ENCODE results near the gene CIDEA.

The CIDEA gene

DNA sequence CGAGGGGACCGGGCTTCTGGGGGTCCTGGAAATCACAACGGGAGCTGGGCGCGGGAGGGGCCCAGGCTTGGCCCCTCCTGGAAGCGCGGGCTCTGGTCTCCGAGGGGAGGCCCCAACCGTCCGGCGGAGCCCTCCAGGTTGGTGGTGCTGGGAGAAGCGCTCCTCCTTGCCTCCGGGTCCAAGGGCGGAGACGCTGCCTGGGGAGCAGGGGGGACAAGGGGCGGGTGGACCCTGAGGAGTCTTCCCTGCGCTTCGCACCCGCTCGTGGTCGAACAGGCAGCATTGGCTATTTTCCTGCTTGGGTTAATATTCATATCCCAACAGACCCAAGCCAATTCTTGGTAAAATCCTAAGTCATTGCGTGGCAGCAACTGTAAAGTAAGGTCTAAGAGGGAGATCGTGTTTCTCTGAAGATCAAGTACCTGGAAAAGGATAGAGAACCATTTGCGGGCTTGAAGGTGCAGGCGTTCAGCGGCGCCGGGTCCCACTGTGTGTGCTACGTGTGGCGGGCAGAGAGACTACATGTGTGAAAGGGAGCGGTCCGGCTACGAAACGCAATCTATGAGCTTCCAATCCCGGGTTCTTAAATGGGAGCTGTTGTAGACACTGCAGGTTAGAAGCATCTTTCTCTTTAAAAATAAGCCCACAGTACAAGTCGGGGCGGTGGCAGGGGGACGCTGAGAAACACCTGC lies 805 bp downstream of the CIDEA start:
- H3K27ac ChIP-seq (ENCODE audit: low read length) = no peak overlapping the region
- H3K4me1 ChIP-seq (ENCODE audit: control insufficient read depth, insufficient read depth, low read length) = peaks cover 8% of the 10 kb centered on the region; the same call in 1 of the 2 replicates
- no peak for DNase-seq (ENCODE audit: low read depth, low spot score)
- H3K9me3 ChIP-seq (ENCODE audit: control insufficient read depth, insufficient read depth, low read length) = no peaks in the 10 kb centered on the region
- H3K4me3 ChIP-seq (ENCODE audit: low read length) = peak overlapping the region; percentile 47
- no peaks in the 10 kb centered on the region for H3K36me3 ChIP-seq (ENCODE audit: control insufficient read depth, insufficient read depth, low read length)
- H3K27me3 ChIP-seq (ENCODE audit: control insufficient read depth, insufficient read depth, low read length) = peaks cover 35% of the 10 kb centered on the region
- WGBS (ENCODE audit: insufficient coverage, insufficient read length) = no CpG with 5 or more reads among the region's 38 CpGs

DNA sequence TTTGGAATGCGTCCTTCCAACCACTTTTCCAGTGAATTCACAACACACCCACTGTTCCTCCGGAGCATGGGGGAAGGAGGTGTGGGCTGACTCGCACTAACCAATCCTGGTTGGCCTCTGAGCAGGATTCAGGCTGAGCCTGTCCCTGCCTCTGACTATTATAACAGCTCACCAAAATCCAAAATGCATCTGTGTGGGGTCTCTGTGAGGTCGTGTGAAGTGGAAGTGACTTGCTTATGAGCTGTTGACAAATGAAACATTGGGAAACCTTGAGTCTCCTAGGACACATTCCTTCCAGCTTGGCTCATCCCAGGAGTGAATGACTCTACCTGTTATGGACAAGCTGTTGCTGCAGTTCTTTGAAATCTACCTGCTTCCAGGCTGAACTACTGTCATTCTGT lies 1.5 kb downstream of the CIDEA start:
- Histone ChIP-seq H3K36me3 (ENCODE audit: control insufficient read depth, insufficient read depth, low read length) (no peaks in the 10 kb centered on the region), H3K4me3 (ENCODE audit: low read length) (no peak overlapping the region), H3K4me1 (ENCODE audit: control insufficient read depth, insufficient read depth, low read length) (peaks cover 8% of the 10 kb centered on the region; the same call in 1 of the 2 replicates), H3K27ac (ENCODE audit: low read length) (no peak overlapping the region), H3K9me3 (ENCODE audit: control insufficient read depth, insufficient read depth, low read length) (no peaks in the 10 kb centered on the region), H3K27me3 (ENCODE audit: control insufficient read depth, insufficient read depth, low read length) (peaks cover 35% of the 10 kb centered on the region)
- WGBS (ENCODE audit: insufficient coverage, insufficient read length) = no CpG with 5 or more reads among the region's 4 CpGs
- DNase-seq (ENCODE audit: low read depth, low spot score) = no peak

DNA sequence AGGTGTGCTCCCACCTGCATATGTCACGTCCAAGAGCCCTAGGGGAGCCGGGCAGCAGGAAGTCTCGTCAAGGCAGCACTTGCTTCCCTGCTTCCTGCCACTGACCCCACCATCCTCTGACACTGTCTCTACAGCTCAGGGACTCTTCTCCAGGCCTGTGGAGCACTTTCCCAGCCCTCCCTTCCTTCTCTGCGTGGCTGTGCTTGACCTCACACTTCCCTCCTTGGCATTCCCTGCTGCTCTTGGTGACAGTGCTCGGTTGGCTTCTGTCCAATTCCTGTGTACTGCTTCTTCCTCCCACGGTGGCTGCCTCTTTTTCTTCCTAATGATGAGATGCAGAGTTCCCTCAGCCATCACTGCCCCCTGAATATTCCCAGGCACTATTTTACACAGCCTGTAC lies 2.8 kb downstream of the CIDEA start:
- no peak for DNase-seq (ENCODE audit: low read depth, low spot score)
- H3K4me1 ChIP-seq (ENCODE audit: control insufficient read depth, insufficient read depth, low read length) = peaks cover 8% of the 10 kb centered on the region; the same call in 1 of the 2 replicates
- WGBS (ENCODE audit: insufficient coverage, insufficient read length) = no CpG with 5 or more reads among the region's 6 CpGs
- H3K4me3 ChIP-seq (ENCODE audit: low read length) = no peak overlapping the region
- no peaks in the 10 kb centered on the region for H3K36me3 ChIP-seq (ENCODE audit: control insufficient read depth, insufficient read depth, low read length)
- no peaks in the 10 kb centered on the region for H3K9me3 ChIP-seq (ENCODE audit: control insufficient read depth, insufficient read depth, low read length)
- no peak overlapping the region for H3K27ac ChIP-seq (ENCODE audit: low read length)
- peaks cover 33% of the 10 kb centered on the region for H3K27me3 ChIP-seq (ENCODE audit: control insufficient read depth, insufficient read depth, low read length)

DNA sequence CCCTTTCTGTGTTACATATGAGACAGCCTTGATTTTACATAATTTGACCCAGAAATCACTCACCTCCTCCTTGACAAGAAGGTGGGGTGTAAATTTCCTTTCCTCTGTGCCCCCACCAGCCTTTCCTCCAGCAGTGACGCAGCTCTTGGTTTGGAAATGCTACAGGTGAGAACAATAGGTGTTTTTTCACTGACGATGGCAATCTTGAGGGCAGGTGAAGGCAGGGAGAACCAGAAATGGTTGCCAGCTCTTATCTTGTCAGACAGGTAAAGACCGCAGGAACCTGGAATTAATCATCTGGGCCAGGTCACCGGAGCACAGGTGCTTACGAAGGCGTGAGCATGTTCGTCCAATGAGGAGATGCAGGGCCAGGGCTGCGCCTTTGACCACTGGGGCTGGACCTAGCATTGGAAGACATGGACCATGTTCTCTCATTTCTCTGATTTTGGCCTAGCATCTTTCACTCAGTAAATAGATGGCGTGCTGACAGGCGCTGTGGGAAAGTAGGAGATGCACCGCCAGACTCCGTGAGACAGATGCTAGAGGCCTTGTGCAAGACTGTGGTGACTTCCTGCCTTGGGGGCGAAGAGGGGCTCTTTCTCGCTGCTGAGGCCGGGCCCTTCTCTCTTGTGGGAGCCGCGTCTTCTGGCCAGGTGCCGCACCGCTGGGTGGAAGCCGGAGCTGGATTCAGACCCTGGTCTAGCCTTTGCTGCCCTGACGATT lies 4.0 kb downstream of the CIDEA start:
- peaks cover 8% of the 10 kb centered on the region; the same call in 1 of the 2 replicates for H3K4me1 ChIP-seq (ENCODE audit: control insufficient read depth, insufficient read depth, low read length)
- no peak overlapping the region for H3K4me3 ChIP-seq (ENCODE audit: low read length)
- no peak for DNase-seq (ENCODE audit: low read depth, low spot score)
- peaks cover 28% of the 10 kb centered on the region for H3K27me3 ChIP-seq (ENCODE audit: control insufficient read depth, insufficient read depth, low read length)
- no peaks in the 10 kb centered on the region for H3K9me3 ChIP-seq (ENCODE audit: control insufficient read depth, insufficient read depth, low read length)
- no CpG with 5 or more reads among the region's 21 CpGs for WGBS (ENCODE audit: insufficient coverage, insufficient read length)
- no peak overlapping the region for H3K27ac ChIP-seq (ENCODE audit: low read length)
- H3K36me3 ChIP-seq (ENCODE audit: control insufficient read depth, insufficient read depth, low read length) = no peaks in the 10 kb centered on the region

DNA sequence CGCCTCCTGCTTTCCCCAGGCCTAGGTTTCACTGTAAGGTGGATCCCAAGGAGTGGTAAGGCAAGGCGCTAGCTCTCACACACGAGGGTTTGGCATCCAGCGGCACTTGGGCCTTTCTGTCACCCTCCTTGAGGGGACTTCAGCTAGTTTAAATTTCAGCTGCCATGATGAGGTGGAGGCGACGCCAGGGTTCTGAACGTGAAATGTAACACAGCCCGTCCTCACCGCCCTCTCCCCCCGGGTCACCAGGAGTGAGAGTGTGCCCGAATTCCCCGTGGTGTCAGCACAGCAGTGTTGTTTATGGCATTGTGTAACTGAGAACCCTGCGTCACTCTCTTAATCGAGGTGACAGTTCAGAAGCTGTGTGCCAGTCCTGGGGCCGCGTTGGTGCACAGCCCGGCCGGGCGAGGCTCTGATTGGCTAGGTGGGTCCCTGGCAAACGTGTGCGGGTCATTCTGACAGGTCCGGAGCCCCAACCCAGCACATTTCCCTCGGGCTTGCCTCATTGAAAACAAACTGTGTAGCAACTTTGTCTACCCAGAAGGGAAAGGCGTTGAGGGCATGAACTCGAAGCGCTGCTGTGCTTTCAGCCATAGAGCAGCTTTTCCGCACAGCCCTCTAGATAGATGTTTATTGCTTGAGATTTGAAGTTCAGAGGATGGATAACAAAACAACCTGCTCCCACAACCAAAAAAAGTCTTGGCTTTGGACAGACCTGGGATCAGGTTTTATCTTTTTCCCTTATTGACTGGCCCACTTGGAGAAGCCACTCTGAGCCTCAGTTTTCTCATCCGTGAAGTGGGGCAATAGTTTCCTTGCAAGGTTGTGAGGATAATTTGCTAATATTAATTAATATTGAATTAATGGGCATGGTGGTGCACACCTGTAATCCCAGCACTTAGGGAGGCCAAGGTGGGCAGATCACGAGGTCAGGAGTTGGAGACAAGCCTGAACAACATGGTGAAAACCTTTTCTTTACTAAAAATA lies 4.9 kb downstream of the CIDEA start:
- Histone ChIP-seq H3K4me1 (ENCODE audit: control insufficient read depth, insufficient read depth, low read length) (peaks cover 5% of the 10 kb centered on the region; the same call in 1 of the 2 replicates), H3K4me3 (ENCODE audit: low read length) (no peak overlapping the region), H3K36me3 (ENCODE audit: control insufficient read depth, insufficient read depth, low read length) (no peaks in the 10 kb centered on the region), H3K27ac (ENCODE audit: low read length) (no peak overlapping the region), H3K27me3 (ENCODE audit: control insufficient read depth, insufficient read depth, low read length) (peaks cover 20% of the 10 kb centered on the region), H3K9me3 (ENCODE audit: control insufficient read depth, insufficient read depth, low read length) (no peaks in the 10 kb centered on the region)
- DNase-seq (ENCODE audit: low read depth, low spot score) = no peak
- no CpG with 5 or more reads among the region's 29 CpGs for WGBS (ENCODE audit: insufficient coverage, insufficient read length)

DNA sequence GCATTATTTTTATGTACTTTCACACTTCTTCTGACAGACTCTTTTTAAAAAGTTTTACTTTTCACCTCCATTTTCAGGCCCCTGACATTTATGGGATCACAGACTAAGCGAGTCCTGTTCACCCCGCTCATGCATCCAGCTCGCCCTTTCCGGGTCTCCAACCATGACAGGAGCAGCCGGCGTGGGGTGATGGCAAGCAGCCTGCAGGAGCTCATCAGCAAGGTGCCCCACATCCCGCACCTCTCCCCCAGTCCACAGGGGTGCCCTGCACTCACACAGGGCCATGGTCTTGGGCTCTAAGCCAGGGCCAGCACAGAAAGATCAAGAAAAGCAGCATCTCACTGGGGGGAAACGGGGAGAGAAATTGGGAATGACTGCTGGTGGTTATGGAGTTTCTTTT lies 8.6 kb downstream of the CIDEA start:
- Histone ChIP-seq H3K4me1 (ENCODE audit: control insufficient read depth, insufficient read depth, low read length) (no peaks in the 10 kb centered on the region), H3K9me3 (ENCODE audit: control insufficient read depth, insufficient read depth, low read length) (no peaks in the 10 kb centered on the region), H3K27me3 (ENCODE audit: control insufficient read depth, insufficient read depth, low read length) (no peaks in the 10 kb centered on the region), H3K4me3 (ENCODE audit: low read length) (no peak overlapping the region), H3K36me3 (ENCODE audit: control insufficient read depth, insufficient read depth, low read length) (no peaks in the 10 kb centered on the region), H3K27ac (ENCODE audit: low read length) (no peak overlapping the region)
- no peak for DNase-seq (ENCODE audit: low read depth, low spot score)
- WGBS (ENCODE audit: insufficient coverage, insufficient read length) = no CpG with 5 or more reads among the region's 8 CpGs

DNA sequence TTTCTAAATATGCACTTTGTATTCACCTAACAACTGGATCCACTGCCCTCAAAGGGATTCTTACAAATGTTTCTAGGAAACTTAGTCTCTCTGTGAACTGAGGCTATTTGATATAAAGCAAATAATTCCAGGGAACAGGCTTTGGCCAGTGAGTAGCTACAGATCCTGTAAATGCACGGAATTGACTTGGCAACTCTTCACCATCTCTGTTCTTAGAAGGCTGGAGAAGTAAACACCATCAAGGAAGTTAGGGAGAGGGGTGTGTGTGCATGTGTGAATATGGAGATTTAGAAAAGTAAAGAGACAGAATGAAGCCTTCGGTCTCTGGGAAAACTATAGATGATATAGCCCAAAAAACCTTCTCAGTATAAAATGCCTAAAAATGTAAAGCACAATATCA lies 10.7 kb downstream of the CIDEA start:
- Histone ChIP-seq H3K36me3 (ENCODE audit: control insufficient read depth, insufficient read depth, low read length) (no peaks in the 10 kb centered on the region), H3K4me3 (ENCODE audit: low read length) (no peak overlapping the region), H3K4me1 (ENCODE audit: control insufficient read depth, insufficient read depth, low read length) (no peaks in the 10 kb centered on the region; the same call in 1 of the 2 replicates), H3K27me3 (ENCODE audit: control insufficient read depth, insufficient read depth, low read length) (no peaks in the 10 kb centered on the region), H3K27ac (ENCODE audit: low read length) (no peak overlapping the region), H3K9me3 (ENCODE audit: control insufficient read depth, insufficient read depth, low read length) (no peaks in the 10 kb centered on the region)
- DNase-seq (ENCODE audit: low read depth, low spot score) = no peak
- WGBS (ENCODE audit: insufficient coverage, insufficient read length) = no CpG with 5 or more reads among the region's 2 CpGs

DNA sequence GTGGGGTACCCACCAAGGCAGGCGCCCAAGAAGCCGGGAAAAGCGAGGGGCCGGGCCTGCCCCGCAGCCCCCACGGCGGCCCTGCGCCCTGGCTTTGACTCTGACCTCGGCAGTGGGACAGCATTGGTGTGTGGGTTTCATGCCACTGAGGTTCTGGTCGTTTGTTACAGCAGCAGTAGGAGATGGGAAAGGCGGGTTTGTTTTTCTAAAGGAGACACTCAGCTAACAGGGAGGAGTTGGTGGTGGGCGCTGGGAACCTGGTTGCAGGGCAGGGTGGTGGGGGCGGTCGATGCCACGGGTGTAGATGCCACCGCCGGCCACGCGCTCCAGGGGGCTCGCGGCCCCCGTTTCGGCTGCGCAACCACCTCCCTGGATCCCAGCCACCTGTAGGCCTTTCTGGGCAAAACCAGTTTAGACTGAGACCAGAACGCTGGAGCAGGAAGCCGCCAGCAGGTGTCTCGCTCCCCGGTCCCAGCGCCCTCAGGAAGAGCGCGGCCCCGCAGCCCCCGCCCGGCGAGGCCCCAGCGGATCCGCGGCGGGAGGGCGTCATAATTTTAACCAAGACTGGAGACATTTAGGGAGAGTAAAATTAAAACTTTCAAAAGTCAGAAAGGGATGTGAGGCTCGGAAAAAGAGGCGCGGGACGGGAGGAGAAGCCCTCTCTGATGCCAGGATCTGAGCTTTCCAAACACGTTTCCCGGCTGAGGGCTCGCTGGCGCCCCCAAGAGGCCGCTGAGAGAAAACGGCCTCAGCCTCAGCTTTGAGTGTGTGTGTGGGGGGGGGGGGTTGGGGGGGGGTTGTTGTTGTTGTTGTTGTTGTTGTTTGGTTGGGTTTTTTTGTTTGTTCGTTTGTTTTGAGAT lies 17.4 kb downstream of the CIDEA start:
- WGBS (ENCODE audit: insufficient coverage, insufficient read length) = no CpG with 5 or more reads among the region's 51 CpGs
- H3K9me3 ChIP-seq (ENCODE audit: control insufficient read depth, insufficient read depth, low read length) = no peaks in the 10 kb centered on the region
- H3K4me3 ChIP-seq (ENCODE audit: low read length) = peak overlapping the region; percentile 61; the same call in 1 of the 2 replicates
- no peak overlapping the region for H3K27ac ChIP-seq (ENCODE audit: low read length)
- H3K36me3 ChIP-seq (ENCODE audit: control insufficient read depth, insufficient read depth, low read length) = no peaks in the 10 kb centered on the region
- no peaks in the 10 kb centered on the region for H3K27me3 ChIP-seq (ENCODE audit: control insufficient read depth, insufficient read depth, low read length)
- no peak for DNase-seq (ENCODE audit: low read depth, low spot score)
- no peaks in the 10 kb centered on the region; the same call in 1 of the 2 replicates for H3K4me1 ChIP-seq (ENCODE audit: control insufficient read depth, insufficient read depth, low read length)

DNA sequence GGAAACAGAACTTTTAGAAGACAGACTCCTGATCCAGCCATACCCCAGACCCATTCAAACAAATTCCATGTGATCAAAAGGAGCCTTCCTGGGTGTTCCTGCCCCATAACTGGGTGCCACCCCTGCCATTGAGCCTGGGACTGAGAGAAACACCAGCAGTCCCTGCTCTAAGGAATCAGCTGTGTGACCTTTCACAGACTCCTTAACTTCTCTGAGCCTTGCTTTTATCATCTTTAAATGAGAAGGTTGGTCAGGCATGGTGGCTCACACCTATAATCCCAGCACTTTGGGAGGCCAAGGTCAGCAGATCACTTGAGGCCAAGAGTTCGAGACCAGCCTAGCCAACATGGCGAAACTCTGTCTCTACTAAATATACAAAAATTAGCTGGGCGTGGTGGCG lies 20.6 kb downstream of the CIDEA start:
- no peaks in the 10 kb centered on the region for H3K27me3 ChIP-seq (ENCODE audit: control insufficient read depth, insufficient read depth, low read length)
- H3K36me3 ChIP-seq (ENCODE audit: control insufficient read depth, insufficient read depth, low read length) = no peaks in the 10 kb centered on the region
- peaks cover 4% of the 10 kb centered on the region for H3K4me1 ChIP-seq (ENCODE audit: control insufficient read depth, insufficient read depth, low read length)
- no CpG with 5 or more reads among the region's 4 CpGs for WGBS (ENCODE audit: insufficient coverage, insufficient read length)
- no peak overlapping the region for H3K27ac ChIP-seq (ENCODE audit: low read length)
- H3K4me3 ChIP-seq (ENCODE audit: low read length) = no peak overlapping the region
- DNase-seq (ENCODE audit: low read depth, low spot score) = no peak
- no peaks in the 10 kb centered on the region for H3K9me3 ChIP-seq (ENCODE audit: control insufficient read depth, insufficient read depth, low read length)
